NCI-H748 (cell line): ENCODE data around the gene SMIM24.
A peak's percentile ranks its signal among the peaks of the same experiment; 100 is the strongest.
"Not testable (repeated sequence)": the region's sequence is repeated elsewhere in the genome, so short reads cannot be mapped to it uniquely, and the experiment has no call there.

ENCODE experiments used
- DNase-seq: peaks from one replicate; lab custom pipeline; 2025; ENCODE audit not compliant: unreplicated experiment; lab: John Stamatoyannopoulos, UW

SMIM24 gene

DNA sequence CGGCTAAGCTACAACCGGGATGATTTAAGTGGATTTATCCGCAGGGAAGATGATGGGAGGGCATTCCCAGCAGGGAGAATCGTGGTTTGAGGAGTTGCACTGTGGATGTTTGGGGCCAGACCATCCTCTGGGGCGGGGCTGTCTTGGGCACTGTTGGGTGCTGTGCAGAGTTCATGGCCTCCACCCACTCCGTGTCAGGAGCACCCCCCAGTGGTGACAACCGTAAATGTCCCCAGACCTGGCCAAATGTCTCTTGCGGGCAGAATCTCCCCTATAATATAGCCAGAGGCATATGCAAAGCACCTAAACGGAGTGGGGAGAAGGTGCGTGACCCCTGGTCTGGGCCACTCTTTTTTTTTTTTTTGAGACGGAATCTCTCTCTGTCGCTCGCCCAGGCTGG, 40.2 kb downstream of the SMIM24 start:
- DNase-seq, result peak; percentile 10

DNA sequence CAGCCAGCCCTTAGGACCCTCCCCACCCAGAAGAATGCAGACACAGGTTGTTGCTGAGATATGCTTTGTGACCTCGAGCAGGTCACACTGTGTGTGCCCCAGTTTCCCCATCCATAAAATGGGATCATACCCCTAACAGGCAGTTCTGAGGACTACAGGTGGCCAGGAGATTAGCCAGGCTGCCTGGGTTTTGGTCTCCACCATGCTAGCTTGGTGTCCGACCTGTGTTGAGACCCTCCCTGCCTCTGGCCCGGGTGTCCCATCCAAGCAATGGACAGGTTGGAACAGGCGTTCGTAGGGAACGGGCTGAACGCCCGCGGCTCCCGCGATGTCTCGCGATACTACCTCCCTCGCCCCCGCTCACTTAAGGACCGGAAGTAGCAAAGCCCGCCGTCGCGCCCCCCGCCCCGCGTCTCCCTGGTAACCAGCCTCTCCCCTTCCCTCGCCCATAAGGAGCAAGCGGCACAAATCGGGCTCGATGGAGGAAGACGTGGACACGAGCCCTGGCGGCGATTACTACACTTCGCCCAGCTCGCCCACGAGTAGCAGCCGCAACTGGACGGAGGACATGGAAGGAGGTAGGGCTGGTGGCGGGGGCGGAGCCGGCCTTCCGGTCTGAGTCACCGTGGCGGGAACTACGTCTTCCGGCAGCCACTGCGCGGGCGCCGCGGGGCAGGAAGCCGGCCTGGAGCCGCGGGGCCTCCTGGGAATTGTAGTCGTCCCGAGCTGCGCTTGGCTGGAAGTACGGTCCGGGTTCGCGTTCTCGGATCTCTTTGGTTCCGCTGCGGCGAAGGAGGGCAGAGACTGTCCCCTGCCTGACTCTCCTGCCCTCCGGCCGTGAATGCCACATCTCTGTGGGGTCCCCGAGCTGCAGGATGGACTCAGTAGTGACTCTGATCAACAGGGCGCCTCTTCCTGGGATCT, 45.4 kb downstream of the SMIM24 start:
- peak; percentile 93 for DNase-seq

DNA sequence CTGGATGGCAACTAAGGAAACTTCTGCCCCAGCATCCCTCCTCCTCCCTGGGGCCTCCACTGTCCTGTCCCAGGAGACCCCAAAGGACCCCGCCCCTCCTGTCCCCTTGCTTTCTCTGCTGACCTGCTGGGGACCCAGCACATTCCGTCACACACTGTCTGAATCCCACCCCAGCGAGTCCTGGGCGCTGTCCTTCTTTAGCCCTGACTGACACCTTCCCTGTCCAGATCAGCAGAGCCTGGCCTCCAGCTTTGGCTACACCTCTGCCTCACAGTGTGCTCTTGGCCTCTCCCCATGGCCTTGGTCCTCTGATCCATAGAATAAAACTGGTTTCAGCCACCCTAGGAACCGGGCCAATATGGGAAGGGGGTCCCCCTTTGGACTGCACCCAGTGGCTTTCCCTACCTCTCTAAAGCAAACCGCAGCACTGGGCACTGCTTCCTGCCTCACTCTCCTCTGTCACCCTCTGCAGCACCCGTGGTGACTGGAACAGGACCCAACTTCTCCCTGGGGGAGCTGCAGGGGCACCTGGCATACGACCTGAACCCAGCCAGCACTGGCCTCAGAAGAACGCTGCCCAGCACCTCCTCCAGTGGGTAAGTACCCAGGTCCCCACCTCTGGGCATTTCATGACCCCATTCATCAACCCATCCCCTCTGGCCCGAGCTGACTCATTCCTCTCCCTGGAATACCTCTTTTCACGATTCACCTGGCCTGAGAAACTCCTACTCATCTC, 46.4 kb downstream of the SMIM24 start:
- DNase-seq, result no peak

DNA sequence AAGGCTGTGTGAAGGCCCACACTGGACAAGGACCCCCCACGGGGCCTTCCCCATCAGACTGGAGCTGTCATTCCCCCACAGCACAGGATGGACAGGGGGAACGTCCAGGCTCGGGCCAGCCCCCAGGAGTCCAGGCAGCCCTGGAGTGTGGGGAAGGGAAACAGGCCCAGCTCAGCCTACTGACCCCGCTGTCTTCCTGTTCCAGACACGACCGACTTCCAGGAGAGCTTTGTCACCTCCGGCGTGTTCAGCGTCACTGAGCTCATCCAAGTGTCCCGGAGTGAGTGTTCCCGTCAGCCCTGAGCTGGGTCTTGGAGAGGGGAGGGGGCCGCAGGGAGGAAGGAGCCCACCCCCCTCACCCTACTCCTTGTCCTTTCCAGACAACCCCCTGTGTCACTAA, 47.0 kb downstream of the SMIM24 start:
- no peak for DNase-seq

DNA sequence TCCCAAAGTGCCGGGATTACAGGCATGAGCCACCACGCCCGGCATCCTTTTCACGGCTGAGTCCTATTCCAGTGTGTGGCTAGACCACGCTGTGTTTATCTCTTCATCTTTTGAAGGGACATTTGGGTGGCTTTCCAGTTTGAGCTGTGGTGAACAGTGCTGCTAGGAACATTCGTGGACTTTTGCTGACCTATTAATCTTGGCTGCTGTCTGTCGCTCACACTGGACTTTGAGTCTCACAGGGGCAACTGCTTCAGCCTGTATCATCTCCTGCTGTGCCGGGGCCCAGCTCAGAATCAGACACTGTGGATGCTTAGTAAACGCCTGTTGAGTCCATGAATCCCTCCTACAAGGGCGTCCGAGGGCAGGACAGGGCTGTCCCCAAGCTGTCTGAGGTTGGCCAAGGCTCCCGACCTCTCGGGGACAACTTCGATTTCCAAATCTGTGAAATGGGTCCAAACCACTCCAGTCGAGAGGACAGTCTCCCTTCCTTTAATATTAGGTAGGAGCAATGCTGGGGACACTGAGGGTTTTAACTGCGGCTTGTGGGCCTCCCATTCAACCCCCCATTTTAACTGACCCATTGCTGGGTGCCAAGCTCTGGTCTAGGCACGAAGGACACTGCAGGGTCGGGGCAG, 48.4 kb downstream of the SMIM24 start:
- DNase-seq, result no peak

DNA sequence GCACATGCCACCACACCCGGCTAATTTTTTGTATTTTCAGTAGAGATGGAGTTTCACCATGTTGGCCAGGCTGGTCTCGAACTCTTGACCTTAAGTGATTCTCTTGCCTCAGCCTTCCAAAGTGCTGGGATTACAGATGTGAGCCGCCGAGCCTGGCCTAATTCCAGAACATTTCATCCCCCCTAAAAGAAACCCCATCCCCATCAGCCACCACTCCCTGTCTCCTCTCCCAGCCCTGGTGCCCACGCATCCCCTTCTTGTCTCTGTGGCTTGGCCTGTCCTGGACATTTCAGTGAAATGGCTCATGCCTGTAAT, 50.0 kb downstream of the SMIM24 start:
- DNase-seq, result not testable (repeated sequence)

DNA sequence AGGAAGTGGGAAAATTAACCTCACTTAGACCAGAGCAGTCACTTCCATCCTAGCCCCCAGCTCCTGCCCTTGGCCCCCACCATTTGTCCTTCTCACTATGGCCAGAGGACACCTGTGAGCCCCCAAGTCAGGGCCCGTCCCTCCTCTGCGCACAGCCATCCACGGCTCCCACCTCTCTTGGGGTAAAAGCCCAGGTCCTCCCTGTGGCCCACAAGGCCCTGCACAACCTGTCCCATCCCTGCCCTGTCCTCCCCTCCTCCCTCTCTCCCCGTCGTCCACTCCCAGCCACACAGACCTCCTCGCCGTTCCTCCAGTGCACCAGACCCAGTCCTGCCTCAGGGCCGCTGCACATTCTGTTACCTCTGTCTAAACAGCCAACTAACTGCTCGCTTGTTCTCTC, 53.9 kb downstream of the SMIM24 start:
- no peak for DNase-seq
